ENCODE measurements around the gene ZNF814. TPM values are rescaled to one million over a fixed set of nuclear protein-coding genes. Genes with fewer than 3 reads are reported as not detected.

The ZNF814 gene
- total and polyA plus RNA-seq, 7 experiments from 2014 or later = 12.7 to 56.9 (median 31.4) TPM

GRCh38 chr19:57820599-57820998, 68.2 kb downstream of the ZNF814 start:
- Mint-ChIP-seq H3K27me3 (no peaks in the 10 kb centered on the region), H3K4me3 (peak overlapping the region; percentile 95 to 99 (median 98)), H3K36me3 (peaks cover 14 to 36% (median 30%) of the 10 kb centered on the region in 5 donors), H3K4me1 (peaks cover 35 to 65% (median 59%) of the 10 kb centered on the region in 7 donors), H3K9me3 (peaks cover 0 to 3% (median 0%) of the 10 kb centered on the region in 11 donors), H3K27ac (peak overlapping the region; percentile 88 to 99 (median 95))
- H3K36me3 ChIP-seq (ENCODE audit: control insufficient read depth in 2 of 3, insufficient read depth in 3 of 3, low read length in 3 of 3) = peaks cover 0 to 4% (median 3%) of the 10 kb centered on the region in 3 experiments
- no peak for ATAC-seq
- intact Hi-C loops (cut with micrococcal nuclease) = no loop called here
- ChIA-PET POLR2A (interaction anchor here (0.9 to 1.5 kb wide), 5 partner anchors 51 to 431 kb away, joined by 3 to 7 read pairs (median 3); partner anchors contain the start of genes ZNF274 and ZNF586), CTCF (no interaction called here)
- H3K4me1 ChIP-seq (ENCODE audit: control insufficient read depth in 2 of 2, insufficient read depth in 2 of 2, low read length in 2 of 2) = peaks cover 0 to 8% of the 10 kb centered on the region in 2 donors
- DNase-seq = no peak
- no peaks in the 10 kb centered on the region for H3K27me3 ChIP-seq (ENCODE audit: control insufficient read depth in 2 of 2, insufficient read depth in 2 of 2, low read length in 2 of 2)
- peak overlapping the region; percentile 92 for H3K27ac ChIP-seq (ENCODE audit: low read depth, low read length)
- H3K4me3 ChIP-seq (ENCODE audit: low read length) = peak overlapping the region; percentile 98
- no peaks in the 10 kb centered on the region for H3K9me3 ChIP-seq (ENCODE audit: control insufficient read depth in 2 of 3, low read length in 3 of 3)

DNA sequence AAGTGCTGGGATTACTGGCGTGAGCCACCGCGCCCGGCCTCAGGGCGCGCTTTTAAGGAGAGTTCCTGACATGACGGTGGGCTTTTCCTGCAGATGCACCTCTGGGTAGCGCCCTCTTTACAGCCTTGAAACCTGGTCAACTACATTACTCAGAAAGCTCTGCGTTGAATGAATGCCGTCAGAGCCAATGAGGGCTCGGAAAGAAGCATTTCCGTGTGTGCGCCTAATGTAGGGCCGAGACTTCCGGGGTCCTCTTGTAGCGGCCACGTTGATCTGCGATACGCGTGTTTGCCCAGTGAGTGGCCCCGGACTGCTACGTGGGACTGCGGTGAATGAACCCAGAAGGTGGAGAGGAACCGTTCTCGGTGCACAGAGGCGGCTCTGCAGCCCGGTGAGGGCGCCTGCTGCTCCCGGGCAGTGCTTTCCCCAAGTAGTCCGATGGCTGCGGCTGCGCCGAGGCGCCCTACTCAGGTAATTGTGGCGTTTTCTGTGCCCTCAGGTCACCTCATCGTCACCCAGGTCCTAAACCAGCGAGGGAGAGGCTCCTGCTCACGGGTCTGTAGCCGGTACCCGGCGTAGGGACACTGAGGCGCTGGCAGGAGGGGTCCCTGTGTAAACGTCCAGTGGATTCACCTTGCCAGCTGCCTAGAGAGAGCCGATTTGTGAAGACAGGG, 69.2 kb downstream of the ZNF814 start:
- peaks cover 0 to 5% (median 3%) of the 10 kb centered on the region in 3 experiments for H3K36me3 ChIP-seq (ENCODE audit: control insufficient read depth in 2 of 3, insufficient read depth in 3 of 3, low read length in 3 of 3)
- H3K36me3 Mint-ChIP-seq = peaks cover 14 to 35% (median 28%) of the 10 kb centered on the region in 5 donors
- ChIA-PET POLR2A (interaction anchor here (0.6 to 1.6 kb wide), 19 partner anchors 27 to 430 kb away, joined by 3 to 7 read pairs (median 4); partner anchors contain the start of genes ZNF274, ZNF329, ZNF417 and ZNF548), CTCF (interaction anchor here (0.6 kb wide), 2 partner anchors 335 to 418 kb away, joined by 3 to 4 read pairs; no protein-coding TSS in a partner anchor)
- H3K27me3 Mint-ChIP-seq = no peaks in the 10 kb centered on the region
- peak overlapping the region; percentile 92 for H3K27ac ChIP-seq (ENCODE audit: low read depth, low read length)
- intact Hi-C loops (cut with micrococcal nuclease) = loop anchor here (1.0 to 10.0 kb wide), 9 partner anchors 30 to 585 kb away; partner anchors contain the start of genes ZNF586 (in 2 of the 2), ZNF587 (in 2 of the 2), ZNF776 (in 2 of the 2) and ZNF416 (in 1 of the 2)
- peak; percentile 45 to 85 (median 79) for DNase-seq
- ATAC-seq = peak; percentile 89
- no peaks in the 10 kb centered on the region for H3K27me3 ChIP-seq (ENCODE audit: control insufficient read depth in 2 of 2, insufficient read depth in 2 of 2, low read length in 2 of 2)
- peak overlapping the region; percentile 98 for H3K4me3 ChIP-seq (ENCODE audit: low read length)
- H3K4me1 Mint-ChIP-seq = peaks cover 38 to 73% (median 67%) of the 10 kb centered on the region in 7 donors
- H3K9me3 Mint-ChIP-seq = peaks cover 0 to 3% (median 0%) of the 10 kb centered on the region in 11 donors
- no peaks in the 10 kb centered on the region for H3K9me3 ChIP-seq (ENCODE audit: control insufficient read depth in 2 of 3, low read length in 3 of 3)
- H3K27ac Mint-ChIP-seq = peak overlapping the region; percentile 88 to 99 (median 95)
- H3K4me3 Mint-ChIP-seq = peak overlapping the region; percentile 95 to 99 (median 98)
- H3K4me1 ChIP-seq (ENCODE audit: control insufficient read depth in 2 of 2, insufficient read depth in 2 of 2, low read length in 2 of 2) = peaks cover 0 to 13% of the 10 kb centered on the region in 2 donors

GRCh38 chr19:57818378-57818777, 70.5 kb downstream of the ZNF814 start:
- Histone ChIP-seq H3K27ac (ENCODE audit: low read depth, low read length) (no peak overlapping the region), H3K27me3 (ENCODE audit: control insufficient read depth in 2 of 2, insufficient read depth in 2 of 2, low read length in 2 of 2) (no peaks in the 10 kb centered on the region), H3K4me1 (ENCODE audit: control insufficient read depth in 2 of 2, insufficient read depth in 2 of 2, low read length in 2 of 2) (peaks cover 10 to 21% of the 10 kb centered on the region in 2 donors), H3K36me3 (ENCODE audit: control insufficient read depth in 2 of 3, insufficient read depth in 3 of 3, low read length in 3 of 3) (peaks cover 0 to 10% (median 3%) of the 10 kb centered on the region in 3 experiments), H3K4me3 (ENCODE audit: low read length) (no peak overlapping the region), H3K9me3 (ENCODE audit: control insufficient read depth in 2 of 3, low read length in 3 of 3) (no peaks in the 10 kb centered on the region)
- peaks cover 12 to 25% (median 16%) of the 10 kb centered on the region in 5 donors for H3K36me3 Mint-ChIP-seq
- CTCF ChIA-PET = no interaction called here
- H3K27me3 Mint-ChIP-seq = no peaks in the 10 kb centered on the region
- DNase-seq (no peak), ATAC-seq (no peak)
- H3K27ac Mint-ChIP-seq = peak overlapping the region in 6 of 9 donors; percentile 32 to 95 (median 70)
- H3K9me3 Mint-ChIP-seq = peaks cover 0 to 2% (median 0%) of the 10 kb centered on the region in 11 donors
- POLR2A ChIA-PET = interaction anchor here (1.0 to 1.6 kb wide), 4 partner anchors 98 to 332 kb away, joined by 3 to 7 read pairs (median 6); partner anchors contain the start of genes ZNF329, ZNF417 and ZNF606
- H3K4me3 Mint-ChIP-seq = peak overlapping the region; percentile 46 to 99 (median 97)
- intact Hi-C loops (cut with micrococcal nuclease) = loop anchor here (2.0 to 10.0 kb wide), 5 partner anchors 136 to 586 kb away; partner anchors contain the start of genes ZNF416 (in 1 of the 2), ZNF548 (in 1 of the 2), ZNF551 (in 1 of the 2) and ZNF584 (in 1 of the 2)
- peaks cover 36 to 73% (median 63%) of the 10 kb centered on the region in 7 donors for H3K4me1 Mint-ChIP-seq

DNA sequence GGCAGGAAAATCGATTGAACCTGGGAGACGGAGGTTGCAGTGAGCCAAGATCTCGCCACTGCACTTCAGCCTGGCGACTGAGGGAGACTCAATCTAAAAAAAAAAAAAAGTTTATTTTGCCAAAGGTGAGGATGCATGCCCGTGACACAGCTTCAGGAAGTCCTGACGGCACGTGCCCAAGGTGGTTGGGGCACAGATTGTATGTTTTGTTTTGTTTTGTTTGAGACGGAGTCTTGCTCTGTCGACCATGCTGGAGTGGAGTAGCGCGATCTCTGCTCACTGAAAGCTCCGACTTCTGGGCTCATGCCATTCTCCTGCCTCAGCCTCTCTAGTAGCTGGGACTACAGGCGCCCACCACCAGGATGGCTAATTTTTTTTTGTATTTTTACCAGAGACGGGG, 70.9 kb downstream of the ZNF814 start:
- no peak overlapping the region for H3K4me3 ChIP-seq (ENCODE audit: low read length)
- H3K9me3 ChIP-seq (ENCODE audit: control insufficient read depth in 2 of 3, low read length in 3 of 3) = no peaks in the 10 kb centered on the region
- POLR2A ChIA-PET = interaction anchor here (0.7 to 1.0 kb wide), 2 partner anchors 13 to 282 kb away, joined by 3 read pairs; no protein-coding TSS in a partner anchor
- no peak overlapping the region for H3K27ac ChIP-seq (ENCODE audit: low read depth, low read length)
- Mint-ChIP-seq H3K4me1 (peaks cover 36 to 73% (median 63%) of the 10 kb centered on the region in 7 donors), H3K4me3 (peak overlapping the region in 8 of 10 donors; percentile 14 to 99 (median 90)), H3K27ac (peak overlapping the region in 3 of 9 donors; percentile 10 to 95 (median 25)), H3K36me3 (peaks cover 12 to 23% (median 13%) of the 10 kb centered on the region in 5 donors), H3K27me3 (no peaks in the 10 kb centered on the region), H3K9me3 (peaks cover 0 to 2% (median 0%) of the 10 kb centered on the region in 11 donors)
- H3K36me3 ChIP-seq (ENCODE audit: control insufficient read depth in 2 of 3, insufficient read depth in 3 of 3, low read length in 3 of 3) = peaks cover 0 to 10% (median 3%) of the 10 kb centered on the region in 3 experiments
- CTCF ChIA-PET = no interaction called here
- no peaks in the 10 kb centered on the region for H3K27me3 ChIP-seq (ENCODE audit: control insufficient read depth in 2 of 2, insufficient read depth in 2 of 2, low read length in 2 of 2)
- intact Hi-C loops (cut with micrococcal nuclease) = loop anchor here (2.0 to 10.0 kb wide), 5 partner anchors 136 to 587 kb away; partner anchors contain the start of genes ZNF416 (in 1 of the 2), ZNF548 (in 1 of the 2), ZNF551 (in 1 of the 2) and ZNF584 (in 1 of the 2)
- H3K4me1 ChIP-seq (ENCODE audit: control insufficient read depth in 2 of 2, insufficient read depth in 2 of 2, low read length in 2 of 2) = peaks cover 10 to 24% of the 10 kb centered on the region in 2 donors
- no peak for DNase-seq
- ATAC-seq = no peak

DNA sequence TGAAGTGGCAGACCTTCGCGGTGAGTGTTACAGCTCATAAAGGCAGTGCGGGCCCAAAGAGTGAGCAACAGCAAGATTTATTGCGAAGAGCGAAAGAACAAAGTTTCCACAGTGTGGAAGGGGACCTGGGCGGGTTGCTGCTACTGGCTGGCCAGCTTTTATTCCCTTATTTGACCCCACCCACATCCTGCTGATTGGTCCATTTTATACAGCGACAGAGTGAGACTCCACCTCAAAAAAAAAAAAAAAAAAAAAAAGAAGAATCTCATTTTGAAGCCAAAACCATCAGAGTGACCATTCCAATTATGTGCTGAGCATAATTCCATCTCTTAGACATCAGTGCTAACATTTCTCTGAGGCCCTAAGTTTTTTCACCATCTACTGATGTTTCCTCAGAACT, 72.2 kb downstream of the ZNF814 start:
- ATAC-seq = no peak
- peaks cover 0 to 2% (median 0%) of the 10 kb centered on the region in 11 donors for H3K9me3 Mint-ChIP-seq
- peaks cover 34 to 74% (median 66%) of the 10 kb centered on the region in 7 donors for H3K4me1 Mint-ChIP-seq
- Histone ChIP-seq H3K9me3 (ENCODE audit: control insufficient read depth in 2 of 3, low read length in 3 of 3) (no peaks in the 10 kb centered on the region), H3K4me1 (ENCODE audit: control insufficient read depth in 2 of 2, insufficient read depth in 2 of 2, low read length in 2 of 2) (peaks cover 10 to 37% of the 10 kb centered on the region in 2 donors), H3K27me3 (ENCODE audit: control insufficient read depth in 2 of 2, insufficient read depth in 2 of 2, low read length in 2 of 2) (no peaks in the 10 kb centered on the region), H3K36me3 (ENCODE audit: control insufficient read depth in 2 of 3, insufficient read depth in 3 of 3, low read length in 3 of 3) (peaks cover 0 to 10% (median 0%) of the 10 kb centered on the region in 3 experiments), H3K4me3 (ENCODE audit: low read length) (no peak overlapping the region), H3K27ac (ENCODE audit: low read depth, low read length) (no peak overlapping the region)
- no peak for DNase-seq
- H3K4me3 Mint-ChIP-seq = peak overlapping the region in 4 of 10 donors; percentile 17 to 65 (median 19)
- ChIA-PET POLR2A (no interaction called here), CTCF (no interaction called here)
- peaks cover 5 to 22% (median 10%) of the 10 kb centered on the region in 5 donors for H3K36me3 Mint-ChIP-seq
- peak overlapping the region in 2 of 9 donors; percentile 17 to 66 for H3K27ac Mint-ChIP-seq
- intact Hi-C loops (cut with micrococcal nuclease) = loop anchor here (5.0 to 10.0 kb wide), 4 partner anchors 134 to 588 kb away; partner anchors contain the start of genes ZNF416 (in 1 of the 2), ZNF548 (in 1 of the 2), ZNF551 (in 1 of the 2) and ZNF584 (in 1 of the 2)
- no peaks in the 10 kb centered on the region for H3K27me3 Mint-ChIP-seq
